Measurements from ENCODE around the gene COL4A4.

- TF ChIP-seq CTCF (IDR thresholded peaks at IDR 0.05) (no peak), ZFX (IDR thresholded peaks at IDR 0.05; ENCODE audit: borderline replicate concordance) (no peak)
Observed at GRCh38 chr2:227038550-227039189, 125.3 kb downstream of the COL4A4 start.
